ENCODE measurements around the gene IMMP2L. TPM values are rescaled to one million over a fixed set of nuclear protein-coding genes. Genes with fewer than 3 reads are reported as not detected.

The IMMP2L gene
- polyA plus RNA-seq, 1 donor (not counting 4 experiments of a cell fraction or from before 2014, with no cell fraction given) = 14.1 TPM

DNA sequence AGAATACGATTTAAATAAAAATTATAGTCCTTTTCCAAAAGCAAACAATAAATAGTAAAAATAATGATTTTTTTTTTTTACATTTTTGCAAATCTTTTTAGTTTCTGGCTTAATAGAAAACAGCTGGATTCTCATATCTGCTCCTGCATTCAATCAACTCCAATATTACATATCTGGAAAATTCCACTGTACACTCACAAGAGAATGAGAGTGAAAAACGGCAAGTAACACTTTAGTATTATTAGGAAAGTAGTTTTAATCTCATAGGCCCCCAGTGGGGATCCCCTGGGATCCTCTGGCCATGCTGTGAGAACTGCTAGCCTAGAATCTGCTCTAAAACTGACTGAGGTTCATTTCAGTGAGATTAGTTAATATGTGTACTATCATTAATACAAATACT is 599.9 kb downstream of the IMMP2L start:
- Histone ChIP-seq H3K27ac (ENCODE audit: control insufficient read depth, insufficient read depth, low read length) (no peak overlapping the region), H3K4me3 (ENCODE audit: control insufficient read depth in 2 of 3, extremely low read depth in 1 of 3, insufficient read depth in 2 of 3, low read depth in 1 of 3, low read length in 3 of 3) (no peak overlapping the region), H3K9me1 (ENCODE audit: control insufficient read depth, extremely low read depth, insufficient read depth, low read length) (no peaks in the 10 kb centered on the region), H3K4me2 (ENCODE audit: control insufficient read depth, extremely low read depth, insufficient read depth, low read depth, low read length) (no peak overlapping the region), H2AFZ (ENCODE audit: control insufficient read depth, low read length) (no peak overlapping the region), H3K4me1 (ENCODE audit: control insufficient read depth, extremely low read depth, insufficient read depth, low read length) (no peaks in the 10 kb centered on the region), H3K9me3 (ENCODE audit: control insufficient read depth, low read depth, low read length) (no peaks in the 10 kb centered on the region), H3K27me3 (ENCODE audit: control insufficient read depth, extremely low read depth, insufficient read depth, low read length) (no peaks in the 10 kb centered on the region), H3K79me2 (ENCODE audit: control insufficient read depth, insufficient read depth, low read length) (no peaks in the 10 kb centered on the region), H3K36me3 (ENCODE audit: control insufficient read depth in 2 of 2, extremely low read depth in 1 of 2, insufficient read depth in 2 of 2, low read length in 2 of 2) (no peaks in the 10 kb centered on the region), H4K20me1 (ENCODE audit: control insufficient read depth, extremely low read depth, insufficient read depth, low read length) (no peaks in the 10 kb centered on the region), H3K9ac (ENCODE audit: control insufficient read depth, extremely low read depth, insufficient read depth, low read length) (no peak overlapping the region)
- dilution Hi-C loops (cut with MboI; ENCODE audit: extremely low pct_ligation_motif_present, low sequenced_read_pairs) = no loop called here
- FAIRE-seq = no peak
- no peak for TF ChIP-seq EZH2 (IDR thresholded peaks at IDR 0.05; ENCODE audit: low read length)
- no peak for TF ChIP-seq CTCF (optimal IDR thresholded peaks at IDR 0.05 in 1 of 3, IDR thresholded peaks at IDR 0.05 in 1 of 3, conservative IDR thresholded peaks at IDR 0.05 in 1 of 3; ENCODE audit: extremely low read depth in 1 of 3, insufficient read depth in 2 of 3, low read length in 3 of 3)
- DNase-seq (ENCODE audit: low read depth, low spot score) = no peak

DNA sequence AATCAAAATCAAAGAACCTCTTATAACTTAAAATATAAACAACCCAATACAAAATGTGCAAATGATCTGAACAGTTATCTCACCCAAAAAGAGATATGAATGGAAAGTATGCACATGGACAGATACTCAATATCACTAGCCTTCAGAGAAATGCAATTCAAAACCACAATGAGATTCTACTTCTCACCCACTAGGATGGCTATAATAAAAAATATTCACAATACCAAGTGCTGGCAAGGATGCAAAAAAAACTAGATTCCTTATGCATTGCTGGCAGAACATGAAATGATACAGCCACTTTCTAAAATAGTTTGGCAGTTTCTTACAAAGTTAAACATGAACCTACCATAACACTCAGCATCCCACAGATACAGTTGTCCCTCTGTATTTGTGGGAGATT is 601.5 kb downstream of the IMMP2L start:
- dilution Hi-C loops (cut with MboI; ENCODE audit: extremely low pct_ligation_motif_present, low sequenced_read_pairs) = no loop called here
- Histone ChIP-seq H3K9me1 (ENCODE audit: control insufficient read depth, extremely low read depth, insufficient read depth, low read length) (no peaks in the 10 kb centered on the region), H3K27ac (ENCODE audit: control insufficient read depth, insufficient read depth, low read length) (no peak overlapping the region), H3K79me2 (ENCODE audit: control insufficient read depth, insufficient read depth, low read length) (no peaks in the 10 kb centered on the region), H2AFZ (ENCODE audit: control insufficient read depth, low read length) (no peak overlapping the region), H4K20me1 (ENCODE audit: control insufficient read depth, extremely low read depth, insufficient read depth, low read length) (no peaks in the 10 kb centered on the region), H3K36me3 (ENCODE audit: control insufficient read depth in 2 of 2, extremely low read depth in 1 of 2, insufficient read depth in 2 of 2, low read length in 2 of 2) (no peaks in the 10 kb centered on the region), H3K9me3 (ENCODE audit: control insufficient read depth, low read depth, low read length) (no peaks in the 10 kb centered on the region), H3K9ac (ENCODE audit: control insufficient read depth, extremely low read depth, insufficient read depth, low read length) (no peak overlapping the region), H3K27me3 (ENCODE audit: control insufficient read depth, extremely low read depth, insufficient read depth, low read length) (no peaks in the 10 kb centered on the region), H3K4me1 (ENCODE audit: control insufficient read depth, extremely low read depth, insufficient read depth, low read length) (no peaks in the 10 kb centered on the region), H3K4me3 (ENCODE audit: control insufficient read depth in 2 of 3, extremely low read depth in 1 of 3, insufficient read depth in 2 of 3, low read depth in 1 of 3, low read length in 3 of 3) (no peak overlapping the region), H3K4me2 (ENCODE audit: control insufficient read depth, extremely low read depth, insufficient read depth, low read depth, low read length) (no peak overlapping the region)
- no peak for TF ChIP-seq EZH2 (IDR thresholded peaks at IDR 0.05; ENCODE audit: low read length)
- no peak for TF ChIP-seq CTCF (optimal IDR thresholded peaks at IDR 0.05 in 1 of 3, IDR thresholded peaks at IDR 0.05 in 1 of 3, conservative IDR thresholded peaks at IDR 0.05 in 1 of 3; ENCODE audit: extremely low read depth in 1 of 3, insufficient read depth in 2 of 3, low read length in 3 of 3)
- FAIRE-seq (no peak), DNase-seq (ENCODE audit: low read depth, low spot score) (no peak)

Data from keratinocyte (primary cell).